ENCODE measurements around the gene IFT43.

The IFT43 gene

DNA sequence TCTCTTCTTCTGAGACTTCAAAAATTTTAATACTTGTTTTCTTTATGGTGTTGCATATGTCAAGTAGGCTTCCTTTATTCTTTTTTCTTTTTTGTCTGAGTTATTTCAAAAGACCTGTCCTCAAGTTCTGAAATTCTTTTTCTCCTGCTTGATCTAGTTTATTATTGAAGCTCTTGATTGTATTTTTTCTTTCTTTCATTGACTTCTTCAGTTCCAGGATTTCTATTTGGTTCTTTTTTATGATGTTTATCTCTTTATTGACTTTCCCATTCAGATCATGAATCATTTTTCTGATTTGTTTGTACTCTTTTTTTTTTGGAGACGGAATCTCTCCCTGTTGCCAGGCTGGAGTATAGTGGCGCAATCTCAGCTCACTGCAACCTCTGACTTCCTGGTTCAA is 34.1 kb downstream of the IFT43 start:
- DNase-seq: no peak

DNA sequence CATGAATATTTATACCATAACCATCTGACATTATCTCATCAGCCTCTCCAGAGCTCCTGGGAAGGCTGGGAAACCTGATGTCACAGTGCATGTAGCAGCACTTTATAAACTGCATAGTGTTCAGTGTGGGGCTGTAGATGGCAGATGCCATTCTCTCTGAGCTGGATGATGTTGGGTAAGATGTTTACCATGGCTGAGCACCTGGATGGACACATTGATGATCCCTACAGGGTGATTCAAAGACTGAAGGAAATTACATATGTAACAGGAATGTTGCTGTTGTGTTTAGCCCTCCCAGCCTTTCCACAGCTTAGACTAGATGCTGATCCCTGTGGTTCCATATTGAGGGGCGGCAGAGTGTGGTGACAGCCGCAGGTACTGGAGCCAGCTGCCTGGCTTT is 37.4 kb downstream of the IFT43 start:
- DNase-seq: no peak

DNA sequence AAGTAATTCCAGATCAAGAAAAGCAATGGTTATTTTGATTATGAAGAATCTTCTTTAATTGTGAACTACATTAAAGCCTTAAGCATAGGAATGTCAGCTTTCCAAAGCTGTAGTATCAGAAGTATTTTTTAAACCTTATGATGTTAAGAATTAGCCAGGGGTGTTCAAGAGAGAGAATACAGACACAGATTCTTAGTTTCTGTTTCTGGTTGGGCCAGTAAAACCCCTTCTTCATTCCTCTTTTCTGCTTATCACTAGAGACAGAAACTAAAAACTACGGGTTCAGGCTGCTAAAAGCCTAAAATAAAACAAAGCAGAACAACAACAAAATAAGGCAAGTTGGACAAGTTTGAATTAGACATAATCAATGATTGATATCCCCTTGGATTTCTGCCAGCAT is 38.2 kb downstream of the IFT43 start:
- no peak for DNase-seq

DNA sequence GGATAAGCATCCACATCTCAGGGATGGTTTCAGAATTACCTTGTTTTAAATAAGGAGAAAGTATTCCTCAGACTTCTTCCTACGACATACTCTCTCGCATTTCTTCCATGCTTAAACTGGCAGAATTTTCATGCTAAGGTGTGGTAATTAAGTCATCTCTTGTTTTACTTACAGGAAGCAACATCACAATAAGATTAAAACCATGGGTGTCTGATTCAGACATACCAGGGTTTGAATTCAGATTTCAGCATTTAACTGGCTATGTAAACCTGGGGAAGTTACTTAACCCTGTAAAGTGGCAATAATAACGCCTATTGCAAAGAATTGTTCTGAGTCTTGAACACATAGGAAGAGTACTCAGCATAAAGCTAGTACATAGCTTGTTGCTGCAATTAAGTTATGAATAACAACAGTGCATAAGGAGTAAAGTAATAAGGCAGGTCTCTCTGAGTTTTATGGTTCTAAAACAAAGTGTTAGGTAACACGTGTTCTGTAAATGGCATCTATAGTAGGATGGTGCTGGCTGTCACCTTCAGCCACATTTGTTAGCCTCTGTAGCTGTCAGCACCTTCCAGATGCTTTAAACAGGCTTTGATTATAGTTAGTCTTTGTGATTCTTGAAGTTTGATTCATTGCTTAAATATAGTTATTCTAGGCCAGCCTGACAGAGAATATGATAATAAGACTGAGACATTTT is 38.8 kb downstream of the IFT43 start:
- no peak for DNase-seq

DNA sequence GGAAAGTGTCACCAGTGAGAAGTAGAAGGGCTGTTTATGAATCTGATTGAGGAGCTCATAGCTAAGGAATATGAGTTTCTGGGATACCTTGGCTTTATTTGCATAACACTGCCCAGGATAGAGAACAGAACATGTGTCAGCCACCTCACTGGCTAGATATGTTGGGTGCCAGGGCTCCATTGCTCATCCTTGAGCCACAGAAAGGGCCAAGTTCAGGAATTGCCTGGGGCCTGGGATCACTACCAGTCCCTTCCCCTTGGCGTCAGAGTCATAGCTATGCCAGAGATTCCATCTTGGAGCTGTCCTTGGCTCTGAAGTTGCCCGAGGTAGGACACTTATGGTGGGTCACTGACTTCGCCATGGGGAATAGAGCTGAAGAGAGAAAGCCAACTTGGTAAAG is 49.0 kb downstream of the IFT43 start:
- no peak for DNase-seq

DNA sequence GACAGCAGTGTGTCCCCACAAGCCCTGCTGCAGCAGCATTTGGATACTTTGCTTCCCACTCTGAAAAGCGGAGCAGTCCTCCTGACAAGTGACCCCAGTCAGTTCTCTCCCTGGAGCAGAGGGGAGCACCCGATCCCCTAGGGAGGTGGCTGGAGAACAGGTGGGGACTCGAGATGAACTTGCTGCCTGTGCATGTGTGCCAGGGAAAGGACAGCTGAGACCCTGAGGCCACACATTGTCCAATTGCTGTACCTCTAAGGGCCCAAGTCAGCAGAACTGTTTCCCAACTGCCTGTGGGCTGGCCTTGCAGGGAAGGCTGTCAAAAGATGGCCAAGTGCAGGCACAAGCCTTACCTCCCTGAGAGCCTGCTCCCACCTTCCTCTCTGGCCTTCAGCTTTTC is 55.1 kb downstream of the IFT43 start:
- DNase-seq: no peak

DNA sequence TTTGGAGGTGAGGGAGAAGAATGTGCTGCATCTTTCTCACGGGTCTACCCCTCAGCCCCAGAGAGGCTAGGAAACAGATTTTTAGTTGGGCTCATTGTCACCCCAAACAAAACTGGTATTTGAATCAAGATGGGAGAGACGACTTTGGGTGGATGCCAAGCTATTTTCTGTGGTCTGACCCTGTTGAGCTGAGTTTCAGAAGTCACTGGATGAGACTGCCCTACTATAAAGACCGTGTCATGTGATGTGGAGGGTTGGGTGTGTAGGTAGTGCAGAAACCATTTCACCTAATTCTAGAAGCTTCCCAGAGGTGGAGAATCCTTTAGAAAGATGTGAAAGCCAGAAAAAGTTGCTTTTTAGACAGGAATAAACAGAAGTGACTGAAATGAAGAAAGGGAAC is 60.2 kb downstream of the IFT43 start:
- no peak for DNase-seq

DNA sequence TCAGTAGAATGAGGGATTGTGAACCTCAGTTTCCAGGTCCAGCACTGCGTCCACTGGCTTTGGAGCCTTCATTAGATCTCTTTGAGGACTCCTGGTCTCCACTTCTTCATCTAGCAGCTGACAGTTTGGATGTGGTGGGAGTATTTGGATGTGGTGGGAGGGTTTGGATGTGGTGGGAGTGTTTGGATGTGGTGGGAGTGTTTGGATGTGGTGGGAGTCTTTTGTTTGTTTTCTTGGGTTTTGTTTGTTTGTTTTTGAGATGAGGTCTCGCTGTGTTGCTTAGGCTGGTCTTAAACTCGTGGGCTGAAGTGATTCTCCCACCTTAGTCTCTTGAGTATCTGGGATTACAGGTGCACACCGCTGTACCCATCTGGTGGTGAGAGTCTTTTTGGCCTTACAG is 64.7 kb downstream of the IFT43 start:
- no peak for DNase-seq

DNA sequence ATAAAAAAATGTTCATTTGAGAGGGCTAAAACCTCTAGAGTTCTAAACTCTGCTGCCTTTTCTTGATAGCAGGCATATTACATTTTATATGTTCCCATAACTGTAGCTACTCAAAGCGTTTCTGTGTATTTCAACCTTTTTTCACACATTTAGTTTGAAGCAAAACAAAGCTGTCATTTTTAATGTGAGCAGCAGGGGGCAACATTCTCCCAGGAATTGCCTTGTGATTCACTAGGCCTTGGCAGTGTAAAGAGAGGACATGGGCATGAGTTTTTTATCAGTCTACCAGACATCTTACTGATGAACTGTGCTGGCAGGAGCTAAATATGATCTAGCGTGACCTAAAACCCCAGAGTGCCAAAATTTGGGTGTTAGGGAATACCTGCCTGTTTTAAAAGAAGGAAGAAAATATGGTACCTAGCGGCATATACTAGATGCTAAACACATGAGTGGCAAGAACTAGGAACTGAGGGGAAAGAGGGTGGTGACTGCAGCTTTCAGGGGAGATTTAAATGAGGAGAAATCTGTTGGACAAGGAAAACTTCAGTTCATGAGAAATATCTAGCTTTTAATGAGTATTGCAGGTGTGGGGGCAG is 65.3 kb downstream of the IFT43 start:
- peak; percentile 73 for DNase-seq

DNA sequence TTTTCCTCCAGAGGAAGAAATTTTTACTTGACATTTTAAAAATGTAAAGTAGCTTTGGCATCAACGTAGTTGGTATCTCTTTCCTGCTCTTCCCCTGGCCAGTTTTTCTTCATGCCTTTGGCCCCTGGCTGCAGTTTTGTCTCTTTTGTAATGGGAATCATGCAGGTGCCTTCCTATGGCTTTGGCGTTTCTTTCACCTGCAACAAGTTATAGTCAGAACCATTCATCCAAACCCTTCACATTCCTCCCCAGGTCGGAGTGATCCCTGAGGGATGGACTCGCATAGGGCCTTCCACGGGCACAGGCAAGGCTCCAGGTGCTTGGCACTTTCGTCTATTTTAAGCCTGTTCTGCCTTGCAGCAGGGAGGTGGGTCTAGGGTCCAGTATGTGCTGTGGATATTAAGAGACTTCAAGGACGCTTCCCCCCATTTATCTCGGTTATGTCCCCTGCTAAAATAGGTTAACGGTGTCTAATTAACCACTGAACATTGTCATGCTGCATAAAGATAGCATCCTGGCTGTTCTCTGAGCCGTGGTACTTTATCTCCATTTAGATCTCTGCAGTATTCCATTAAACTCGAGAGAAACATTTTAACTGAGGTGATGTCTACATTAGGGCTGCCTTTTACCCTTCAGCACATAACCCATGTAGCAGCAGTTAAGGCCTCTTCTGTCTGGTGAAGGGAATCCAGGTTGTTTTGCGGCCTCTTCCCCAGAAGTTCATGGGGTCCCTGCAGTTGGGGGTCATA is 66.3 kb downstream of the IFT43 start:
- no peak for DNase-seq

DNA sequence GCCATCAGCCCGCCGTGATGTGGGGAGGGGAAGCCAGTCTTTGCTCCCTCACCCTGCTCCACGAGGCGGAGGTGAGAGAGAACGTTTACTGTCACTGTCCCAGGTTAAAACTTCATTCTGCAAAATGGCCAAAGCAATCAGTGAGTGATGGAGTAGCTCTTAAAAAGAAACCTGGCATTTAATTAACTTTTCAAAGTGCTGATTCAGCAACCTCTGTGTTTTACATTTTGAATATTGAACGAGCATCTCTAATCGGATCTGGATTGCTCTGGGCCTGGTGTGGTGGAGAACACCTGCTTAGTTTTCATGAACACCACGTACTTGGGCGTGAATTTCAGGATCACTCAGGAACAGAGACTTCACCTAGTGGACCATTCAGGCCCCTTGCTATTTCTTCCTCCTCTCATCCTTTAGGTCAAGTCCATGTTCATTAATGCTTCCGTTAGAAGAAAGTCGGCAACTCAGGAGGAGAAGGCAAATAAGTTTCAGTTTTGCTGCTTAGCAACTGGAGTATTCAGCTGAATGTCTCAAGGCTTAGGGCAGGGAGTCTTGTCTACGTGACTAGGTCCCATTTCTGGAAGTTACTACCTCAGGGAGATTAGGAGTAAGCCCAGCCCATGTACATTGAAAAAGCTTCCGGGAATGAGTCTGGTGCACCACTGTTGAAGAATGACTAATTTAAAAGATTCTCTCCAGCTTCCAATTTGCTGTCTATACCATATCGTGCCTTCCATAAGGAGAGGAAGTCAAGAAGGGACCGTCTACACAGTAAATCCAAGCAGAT is 68.2 kb downstream of the IFT43 start:
- DNase-seq: no peak

DNA sequence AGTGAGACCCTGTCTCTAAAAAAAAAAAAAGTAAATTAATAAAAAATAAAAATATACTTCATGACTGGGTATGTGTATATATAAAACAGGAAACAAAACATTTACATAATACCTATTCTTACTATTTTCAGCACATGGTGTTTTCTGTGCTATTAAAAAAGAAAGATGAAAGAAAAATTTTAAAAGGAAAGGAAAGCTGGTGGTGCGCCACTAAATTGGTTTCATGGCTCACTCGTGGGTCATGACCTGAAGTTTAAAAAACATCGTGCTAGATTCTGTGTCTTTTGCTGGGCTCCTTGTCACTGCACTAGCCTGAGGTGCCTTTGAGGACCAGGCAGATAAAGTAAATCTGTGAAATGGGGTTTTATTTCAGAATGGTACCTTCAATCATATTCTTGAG is 69.8 kb downstream of the IFT43 start:
- no peak for DNase-seq

DNA sequence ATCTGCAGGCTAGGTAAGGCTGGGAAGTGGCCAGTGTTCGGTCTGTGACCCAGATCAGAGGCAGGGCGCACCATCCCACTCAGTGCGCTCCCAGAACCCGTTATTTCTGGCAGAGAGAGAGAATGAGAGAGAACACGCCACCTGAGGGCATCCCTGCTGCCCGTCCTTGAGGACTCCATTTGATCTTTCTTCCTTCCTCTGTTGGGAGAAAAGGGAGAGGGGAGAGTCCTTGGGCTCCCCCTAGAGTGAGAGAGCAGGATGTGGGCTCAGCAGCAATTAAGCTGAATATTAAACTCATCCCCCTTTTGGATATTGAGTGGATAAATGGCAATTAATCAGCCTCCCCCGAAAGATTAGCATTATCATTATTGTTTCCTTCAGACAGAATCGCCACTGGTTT is 70.6 kb downstream of the IFT43 start:
- peak; percentile 47 for DNase-seq

DNA sequence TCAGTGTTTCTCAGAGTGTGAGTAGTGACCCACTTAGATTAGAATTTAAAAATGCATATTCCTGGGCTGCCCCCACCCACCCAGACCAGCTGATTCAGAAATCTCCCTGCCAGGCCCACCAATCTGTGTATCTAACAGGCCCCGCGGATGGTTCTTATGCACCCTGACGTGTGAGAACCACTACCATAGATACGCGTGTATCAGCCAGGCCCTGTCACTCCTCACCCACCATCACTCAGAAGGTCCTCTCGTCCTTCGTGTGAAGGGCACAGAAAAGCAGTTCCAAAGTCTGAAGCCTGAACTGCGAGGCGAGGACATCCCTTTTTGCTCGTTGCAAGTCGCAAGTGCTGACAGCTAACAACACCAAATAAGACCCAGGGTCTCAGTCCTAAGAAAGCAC is 72.4 kb downstream of the IFT43 start:
- no peak for DNase-seq

DNA sequence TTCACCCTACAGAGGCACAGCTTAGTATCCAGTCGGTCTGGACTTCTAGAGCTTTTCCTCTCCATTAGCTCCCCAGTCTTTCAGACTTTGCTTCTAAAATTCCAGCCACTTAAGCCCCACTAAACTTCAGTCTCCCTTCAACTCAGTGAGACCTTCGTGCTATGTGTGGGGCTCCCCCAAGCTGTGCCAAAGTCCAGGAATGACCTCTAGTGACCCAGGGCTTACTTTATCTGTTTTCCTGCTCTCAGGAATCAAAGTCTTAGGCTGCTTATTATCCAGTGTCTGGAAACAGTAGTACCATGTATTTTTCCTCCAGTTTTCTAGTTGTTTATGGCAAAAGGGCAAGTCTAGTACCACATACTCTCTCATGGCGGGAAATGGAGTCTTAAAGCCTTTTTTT is 77.8 kb downstream of the IFT43 start:
- no peak for DNase-seq

DNA sequence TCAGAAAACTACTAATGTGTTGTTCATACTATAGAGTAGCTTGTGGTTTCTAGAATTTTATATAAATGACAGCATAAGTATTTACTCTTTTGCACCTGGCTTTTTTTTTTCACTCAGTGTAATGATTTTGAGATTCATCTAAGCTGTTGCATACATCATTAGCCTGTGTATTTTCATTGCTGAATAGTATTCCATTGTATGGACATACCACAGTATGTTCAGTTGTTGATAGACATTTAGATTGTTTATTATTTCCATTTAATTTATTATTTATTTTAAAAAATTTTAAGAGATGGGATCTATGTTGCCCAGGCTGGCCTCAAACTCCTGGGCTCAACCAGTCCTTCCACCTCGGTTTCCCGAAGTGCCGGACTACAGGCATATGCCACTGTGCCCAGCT is 80.0 kb downstream of the IFT43 start:
- no peak for DNase-seq

DNA sequence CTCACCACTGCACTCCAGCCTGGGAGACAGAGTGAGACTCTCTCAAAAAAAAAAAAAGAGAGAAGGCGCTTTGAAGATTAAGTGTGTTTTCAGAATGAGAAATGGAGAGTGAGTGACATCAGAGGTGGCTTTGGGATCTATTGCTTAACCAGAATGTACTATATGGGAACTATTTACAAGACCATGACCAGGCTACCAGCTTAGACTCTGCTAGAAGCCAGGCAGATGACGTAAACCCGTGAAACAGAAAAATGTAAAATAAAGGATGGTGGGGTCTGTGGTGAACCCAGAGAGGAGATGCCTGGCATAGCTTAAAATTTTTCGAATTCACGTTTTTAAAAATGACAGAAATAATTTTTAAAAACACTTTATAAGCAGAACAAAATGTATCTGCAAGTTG is 82.0 kb downstream of the IFT43 start:
- DNase-seq: no peak

DNA sequence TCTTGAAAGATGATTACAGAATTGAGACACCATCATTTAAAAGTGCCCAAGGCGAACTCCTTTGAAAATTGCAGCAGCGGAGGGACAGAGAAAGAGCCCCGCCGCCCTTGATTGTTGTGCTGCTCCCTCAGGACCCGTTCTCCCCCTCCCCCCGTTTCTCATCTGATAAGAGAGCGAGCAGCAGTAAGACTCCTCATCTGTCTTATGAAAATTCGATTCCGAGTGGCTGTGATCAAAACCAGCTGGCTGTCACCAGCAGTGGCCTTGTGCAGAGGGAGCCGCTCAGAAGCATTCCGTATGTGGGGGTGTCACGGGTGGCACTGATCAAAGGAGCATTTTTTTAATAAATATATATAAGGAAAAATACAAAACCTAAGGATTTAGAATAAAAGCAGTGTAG is 88.2 kb downstream of the IFT43 start:
- no peak for DNase-seq

DNA sequence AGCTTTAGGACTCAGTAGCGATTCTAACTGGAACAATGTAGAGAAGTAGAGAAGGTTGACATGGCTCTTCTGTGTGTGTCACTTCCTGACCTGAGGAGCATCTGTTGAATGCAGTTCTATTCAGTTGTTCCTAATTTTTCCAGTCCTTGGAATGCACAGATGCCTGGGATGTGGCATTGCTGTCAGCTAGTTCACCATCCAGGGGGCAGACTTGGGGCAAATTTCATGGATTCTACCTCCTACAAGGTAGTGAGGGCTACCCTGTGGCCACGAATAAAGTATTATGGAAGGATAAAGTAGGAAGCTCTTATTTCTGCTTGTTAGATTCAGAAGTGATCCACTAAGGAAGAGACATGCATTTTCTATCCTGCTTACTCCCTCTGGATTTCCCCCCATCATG is 91.8 kb downstream of the IFT43 start:
- DNase-seq: no peak

DNA sequence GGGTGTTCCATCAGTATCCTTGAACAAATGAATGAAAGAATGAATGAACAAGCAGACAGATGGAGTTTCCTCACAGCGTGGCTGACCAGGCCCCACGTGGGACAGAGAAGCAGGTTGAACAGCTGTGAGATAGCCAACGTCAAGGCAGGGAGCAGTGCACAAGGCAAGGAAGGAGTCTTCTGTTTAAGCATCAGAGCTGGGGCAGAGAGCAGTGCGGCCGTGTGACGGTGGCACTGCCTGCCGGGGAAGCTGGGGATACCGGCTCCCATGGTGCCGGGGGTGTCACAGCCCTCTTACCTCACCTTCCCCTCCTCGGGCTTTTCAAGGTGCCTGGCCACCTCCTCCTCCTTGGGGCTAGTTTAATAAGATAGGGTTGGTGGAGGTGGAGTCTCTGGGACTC is 92.9 kb downstream of the IFT43 start:
- no peak for DNase-seq

DNA sequence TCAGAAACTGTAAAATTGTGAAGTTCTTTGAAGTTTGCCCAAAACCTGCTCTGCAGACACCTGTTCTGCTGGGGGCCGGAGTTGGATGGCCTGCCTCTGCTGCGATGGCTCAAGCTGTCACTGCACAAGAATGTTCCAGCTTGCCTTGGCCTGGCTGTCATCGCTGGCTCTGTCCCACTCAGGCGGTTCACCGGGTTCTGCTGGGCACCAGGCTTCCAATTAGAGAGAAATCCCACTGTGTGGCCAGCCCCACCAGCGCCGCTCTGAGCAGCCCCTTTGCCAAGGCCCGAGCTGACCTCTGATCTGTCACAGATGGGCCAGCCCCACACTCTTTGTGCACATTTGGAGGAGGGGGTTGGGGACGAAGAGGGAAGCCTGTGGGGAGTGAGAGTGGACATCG is 94.5 kb downstream of the IFT43 start:
- DNase-seq: no peak

DNA sequence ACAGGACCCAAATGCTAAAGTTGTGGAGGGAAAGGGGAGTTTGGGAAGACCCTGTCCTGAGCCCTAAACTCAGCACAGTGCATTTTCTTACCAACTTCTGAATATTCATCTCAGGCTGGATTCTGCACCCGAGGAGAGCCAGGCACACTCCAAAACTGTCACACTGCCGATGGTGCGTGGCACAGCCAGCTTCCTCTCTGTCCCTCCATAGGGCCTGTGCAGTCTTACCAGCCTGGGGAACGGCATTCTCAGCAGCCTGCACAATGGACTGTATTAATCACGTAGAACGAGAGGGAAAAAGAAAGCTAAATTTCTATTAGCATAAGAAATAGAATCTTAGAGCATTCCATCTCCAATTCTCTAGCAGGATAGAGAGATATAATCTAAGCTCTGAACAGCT is 94.9 kb downstream of the IFT43 start:
- no peak for DNase-seq

DNA sequence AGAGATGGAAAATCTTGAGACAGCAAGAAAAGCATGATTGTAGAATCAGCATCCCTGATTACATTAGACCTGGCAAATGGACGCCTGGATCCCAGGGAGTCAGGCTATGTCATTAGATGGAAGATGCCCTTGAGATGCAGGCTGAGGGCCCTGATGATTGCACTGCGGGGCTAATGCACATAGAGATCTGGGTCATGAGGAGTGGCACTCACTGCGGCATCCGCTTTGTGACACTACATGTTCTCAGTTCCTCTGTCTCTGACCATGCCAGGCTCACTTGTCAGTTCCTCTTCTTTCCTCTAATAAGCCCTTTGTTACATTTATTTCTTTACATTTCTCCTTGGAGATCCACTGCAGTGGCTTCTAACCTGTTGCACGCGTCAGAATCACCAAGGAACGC is 96.1 kb downstream of the IFT43 start:
- DNase-seq: no peak

All from NCI-H82 (cell line).